ENCODE data around the gene KLHL28. TPM values are rescaled to one million over a fixed set of nuclear protein-coding genes. Genes with fewer than 3 reads are reported as not detected.

The KLHL28 gene
- total RNA-seq, 1 donor from 2014 or later = 37.1 TPM

DNA sequence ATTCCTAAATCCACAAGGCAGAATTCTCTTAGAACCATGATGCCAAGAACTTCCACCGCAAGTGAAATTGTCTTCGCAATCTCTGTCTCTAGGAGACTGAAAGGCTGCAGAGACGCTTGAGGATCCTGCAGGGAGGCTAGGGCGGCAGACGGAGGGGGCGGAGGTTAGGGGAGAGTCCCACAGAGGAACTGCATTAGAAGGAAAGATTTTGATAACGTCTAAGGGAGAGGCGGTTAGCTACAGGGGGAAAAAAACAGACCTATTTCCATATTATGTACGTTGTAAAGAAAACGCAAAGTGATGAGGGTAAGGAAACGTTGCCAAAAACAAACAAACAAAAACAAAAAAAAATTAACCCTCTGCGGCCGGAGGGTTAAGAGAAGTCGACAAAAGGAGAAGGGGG is 595 bp downstream of the KLHL28 start:
- peak; percentile 61 for DNase-seq (ENCODE audit: low read depth)

- peak; percentile 12 for DNase-seq (ENCODE audit: low read depth)
These were observed 1.1 kb downstream of the KLHL28 start for GRCh38 chr14:44960646-44961045.

DNA sequence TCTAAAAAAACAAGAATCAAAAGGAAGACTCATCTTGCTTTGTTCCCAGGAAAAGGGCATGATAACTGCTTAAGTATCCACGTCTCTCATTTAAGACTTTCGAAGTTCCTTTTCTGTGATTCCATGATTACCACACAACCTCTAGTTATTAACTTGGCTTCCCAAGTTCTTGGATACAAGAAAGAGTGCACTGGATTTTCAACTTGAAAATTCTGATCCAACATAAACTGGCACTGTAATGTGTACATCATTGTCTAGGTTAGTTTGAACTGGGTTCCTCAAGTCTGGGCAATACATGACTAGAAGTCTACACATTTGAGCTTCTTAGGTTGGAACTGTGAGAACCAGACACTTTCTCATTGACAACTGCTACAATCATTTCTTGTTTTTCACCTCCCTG is 1.6 kb downstream of the KLHL28 start:
- no peak for DNase-seq (ENCODE audit: low read depth)

DNA sequence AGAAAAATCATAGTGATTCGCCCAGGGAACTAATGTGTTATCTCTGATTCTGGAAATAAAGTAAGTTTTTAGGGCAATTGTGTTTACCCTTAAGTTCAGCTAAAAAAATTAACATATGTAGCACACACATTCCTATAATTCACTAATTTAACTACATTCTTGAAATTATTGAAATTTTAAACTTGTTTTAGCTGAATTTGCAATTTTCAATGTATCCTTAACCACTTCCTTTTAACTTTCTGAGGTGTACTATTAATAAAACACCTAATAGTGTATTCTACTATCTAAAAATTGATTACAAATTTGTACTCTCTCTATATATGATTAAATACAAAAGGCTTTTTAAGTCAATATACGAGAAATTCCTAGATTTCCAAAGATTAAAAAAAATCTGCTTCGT is 2.2 kb downstream of the KLHL28 start:
- DNase-seq (ENCODE audit: low read depth) = no peak

- DNase-seq (ENCODE audit: low read depth) = no peak
These were observed 4.9 kb downstream of the KLHL28 start for GRCh38 chr14:44956866-44957265.

- DNase-seq (ENCODE audit: low read depth) = no peak
These were observed 6.2 kb downstream of the KLHL28 start for GRCh38 chr14:44955528-44955927.

- no peak for DNase-seq (ENCODE audit: low read depth)
These were observed 7.0 kb downstream of the KLHL28 start for GRCh38 chr14:44954750-44955149.

- no peak for DNase-seq (ENCODE audit: low read depth)
These were observed 9.2 kb downstream of the KLHL28 start for GRCh38 chr14:44952391-44953110.

- DNase-seq (ENCODE audit: low read depth) = no peak
These were observed 10.7 kb downstream of the KLHL28 start for GRCh38 chr14:44951051-44951450.

DNA sequence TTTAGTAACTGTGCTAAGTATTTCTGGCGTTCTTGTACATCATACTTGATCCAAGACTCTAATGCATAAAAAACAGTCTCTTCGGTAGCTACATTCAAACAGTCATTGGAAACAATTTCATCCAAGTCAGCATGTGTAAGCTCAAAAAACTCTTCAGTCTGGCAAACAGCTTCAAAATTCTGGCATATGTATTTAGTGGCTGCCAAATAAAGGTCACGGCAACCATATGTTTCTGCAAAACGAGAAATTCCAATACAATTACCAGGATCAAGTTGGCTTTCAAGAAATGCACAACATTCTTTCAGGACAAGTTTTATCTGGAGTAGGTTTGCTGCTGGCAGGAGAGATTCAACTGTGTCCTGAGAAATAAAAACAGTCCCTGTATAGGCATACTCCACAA is 16.5 kb downstream of the KLHL28 start:
- no peak for DNase-seq (ENCODE audit: low read depth)

- DNase-seq (ENCODE audit: low read depth) = no peak
These were observed 17.6 kb downstream of the KLHL28 start for GRCh38 chr14:44944107-44944506.

DNA sequence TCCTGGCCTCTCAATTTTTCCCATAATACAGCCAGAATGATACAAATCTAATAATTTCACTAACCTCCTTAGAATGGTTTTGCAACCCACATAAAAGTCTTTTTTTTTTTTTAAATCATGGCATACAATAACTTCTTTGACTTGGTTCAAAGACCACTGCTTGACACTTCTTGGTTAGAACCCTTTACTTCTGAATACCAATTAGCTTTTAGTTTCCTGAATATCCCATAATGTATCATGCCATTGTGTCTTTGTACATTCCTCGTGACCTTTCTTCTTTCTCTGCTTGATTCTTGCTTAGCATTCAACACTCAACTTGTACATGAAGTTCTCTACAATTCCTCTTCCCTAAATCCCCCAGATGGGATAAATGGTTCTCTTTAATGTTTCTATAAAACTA is 19.3 kb downstream of the KLHL28 start:
- DNase-seq (ENCODE audit: low read depth) = no peak

GRCh38 chr14:44941591-44941990 is 20.2 kb downstream of the KLHL28 start:
- no peak for DNase-seq (ENCODE audit: low read depth)

- no peak for DNase-seq (ENCODE audit: low read depth)
These were observed 20.8 kb downstream of the KLHL28 start for GRCh38 chr14:44940944-44941343.

GRCh38 chr14:44940211-44940610 is 21.5 kb downstream of the KLHL28 start:
- DNase-seq (ENCODE audit: low read depth) = no peak

DNA sequence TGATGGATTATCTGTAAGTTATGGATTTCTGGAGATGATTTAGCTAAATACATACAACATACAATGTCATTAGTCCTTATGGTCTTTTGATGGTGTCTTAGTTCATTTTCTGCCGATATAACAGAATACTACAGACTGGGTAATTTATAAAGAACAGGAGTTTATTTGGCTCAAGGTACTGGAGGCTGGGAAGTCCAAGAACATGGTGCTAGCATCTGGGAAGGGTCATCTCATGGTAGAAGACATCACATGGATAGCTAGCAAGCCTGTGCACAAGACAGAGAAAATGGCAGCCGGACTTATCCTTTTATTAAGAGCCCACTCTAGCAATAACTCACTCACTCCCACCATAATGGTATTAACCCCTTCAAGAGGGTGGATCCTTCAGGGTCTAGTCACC is 24.2 kb downstream of the KLHL28 start:
- no peak for DNase-seq (ENCODE audit: low read depth)

DNA sequence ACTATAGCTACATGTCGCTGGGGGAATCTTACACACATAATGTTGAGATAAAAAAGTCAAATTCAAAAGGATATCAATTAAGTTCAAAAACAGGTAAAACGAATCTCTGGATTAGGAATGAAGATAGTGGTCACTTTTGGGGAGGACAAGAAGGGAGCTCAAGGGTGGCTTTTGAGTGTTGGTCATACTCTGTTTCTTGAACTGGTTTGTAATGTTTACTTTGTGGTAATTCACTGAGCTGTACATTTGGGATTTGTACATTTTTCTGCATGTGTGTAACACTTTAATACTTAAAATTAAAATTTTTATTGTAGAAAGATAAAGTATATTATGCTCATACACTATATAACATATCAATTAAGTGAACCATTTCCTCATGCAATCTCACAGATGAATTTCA is 26.6 kb downstream of the KLHL28 start:
- no peak for DNase-seq (ENCODE audit: low read depth)

- no peak for DNase-seq (ENCODE audit: low read depth)
These were observed 33.0 kb downstream of the KLHL28 start for GRCh38 chr14:44928793-44929192.

DNA sequence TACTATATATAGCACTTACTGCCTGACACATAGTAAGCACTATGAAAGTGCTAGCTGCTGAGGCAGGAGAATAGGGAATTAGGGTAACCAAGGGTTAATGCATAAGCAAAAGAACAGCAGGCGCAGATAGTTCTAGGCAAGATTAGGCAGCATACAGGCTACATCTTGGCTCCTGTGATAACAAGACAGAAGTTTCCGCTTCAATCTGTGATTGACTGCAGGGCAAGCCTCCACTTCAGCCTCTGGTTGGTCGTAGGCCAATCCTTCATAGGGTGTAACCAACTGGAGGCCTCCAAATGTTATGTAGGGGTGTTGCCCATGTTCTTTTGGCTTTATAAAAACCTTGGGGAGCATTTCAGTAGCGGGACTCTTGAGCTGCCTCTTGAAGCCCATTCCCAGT is 46.9 kb downstream of the KLHL28 start:
- no peak for DNase-seq (ENCODE audit: low read depth)

DNA sequence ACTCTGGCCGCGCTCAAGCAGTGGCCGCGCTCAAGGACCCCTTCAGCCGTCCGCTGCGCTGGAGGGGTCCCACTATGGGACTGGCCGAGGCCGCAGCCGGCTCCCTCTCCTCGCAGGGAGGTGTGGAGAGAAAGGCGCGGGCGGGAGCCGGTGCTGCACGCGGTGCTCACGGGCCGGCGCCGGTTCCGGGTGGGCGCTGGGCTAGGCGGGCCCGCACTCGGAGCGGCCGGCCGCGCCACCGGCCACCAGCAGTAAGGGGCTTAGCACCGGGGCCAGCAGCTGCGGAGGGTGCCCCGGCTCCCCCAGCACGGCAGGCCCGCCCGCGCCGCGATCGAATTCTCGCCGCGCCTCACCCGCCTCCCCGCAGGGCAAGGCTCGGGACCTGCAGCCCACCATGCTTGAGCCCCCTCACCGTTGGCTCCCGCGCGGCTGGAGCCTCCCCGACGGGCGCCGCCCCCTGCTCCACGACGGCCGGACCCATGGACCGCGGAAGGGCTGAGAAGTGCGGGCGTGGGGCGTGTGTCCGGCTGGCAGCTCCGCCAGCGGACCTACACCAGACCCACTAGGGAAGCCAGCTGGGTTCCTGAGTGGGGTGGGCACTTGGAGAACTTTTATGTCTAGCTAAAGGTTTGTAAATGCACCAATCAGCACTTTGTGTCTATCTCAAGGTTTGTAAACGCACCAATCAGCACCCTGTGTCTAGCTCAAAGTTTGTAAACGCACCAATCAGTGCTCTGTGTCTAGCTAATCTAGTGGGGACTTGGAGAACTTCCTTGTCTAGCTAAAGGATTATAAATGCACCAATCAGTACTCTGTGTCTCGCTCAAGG is 49.5 kb downstream of the KLHL28 start:
- no peak for DNase-seq (ENCODE audit: low read depth)

DNA sequence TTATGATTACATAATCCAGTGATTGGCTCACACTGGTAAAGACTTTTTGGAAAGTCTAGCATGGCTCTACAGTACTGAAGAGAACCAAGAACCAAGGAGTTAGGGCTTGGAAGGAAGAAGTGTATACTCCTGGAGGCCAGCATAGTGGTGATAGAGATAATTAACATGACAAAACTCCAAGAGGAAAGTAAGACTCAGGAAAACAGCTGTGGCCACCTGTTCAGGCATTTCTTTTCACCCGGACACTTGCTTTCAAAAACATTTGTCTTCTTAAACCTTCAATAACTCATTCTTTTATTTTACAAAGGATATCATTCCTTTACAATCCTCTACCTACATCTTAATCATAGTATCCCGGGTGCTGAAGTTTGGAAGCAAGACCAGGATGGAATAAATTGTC is 50.9 kb downstream of the KLHL28 start:
- DNase-seq (ENCODE audit: low read depth) = peak; percentile 58

- DNase-seq (ENCODE audit: low read depth) = no peak
These were observed 60.1 kb downstream of the KLHL28 start for GRCh38 chr14:44901696-44902095.

- no peak for DNase-seq (ENCODE audit: low read depth)
These were observed 63.2 kb downstream of the KLHL28 start for GRCh38 chr14:44898551-44898950.
